Body of pancreas (tissue), 4 donors: ENCODE data around the gene OR10P1.

ENCODE experiments used
- POLR2A ChIP-seq, 3 donors: fragments of 450-650 bp; IDR thresholded peaks; one replicate each; pipeline ENCODE4 v1.6.1; 2016; ENCODE audit warnings: antibody characterized with exemption in 3 of 3, mild to moderate bottlenecking in 2 of 3
- TF ChIP-seq, protein P1 (sequence below), 7 experiments: fragments of 450-650 bp in 4 of 7; fragments of 200-600 bp in 3 of 7; sonication (generic) in 3 of 7; IDR thresholded peaks; one replicate each; pipeline ENCODE4 v1.5.1; 2016 to 2019; ENCODE audit warnings: antibody characterized with exemption in 7 of 7

DNA sequence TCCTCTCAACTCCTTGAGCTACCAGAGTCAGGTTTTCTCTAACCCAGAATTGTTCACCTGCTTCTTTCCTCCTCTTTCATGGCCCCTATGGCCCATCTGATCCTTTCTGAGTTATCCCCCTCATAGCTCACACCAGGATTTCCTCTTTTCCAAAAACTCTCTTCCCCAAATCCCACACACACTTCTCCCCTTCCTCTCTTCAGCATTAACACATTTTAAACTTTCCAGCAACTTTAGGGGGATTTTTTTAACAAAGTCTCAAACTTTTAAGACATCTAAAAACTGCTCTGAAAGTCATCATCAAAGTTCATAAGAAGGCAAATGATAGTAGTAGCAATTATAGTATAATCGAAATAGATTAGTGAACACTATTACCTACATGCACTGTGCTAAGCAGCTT is 7.9 kb downstream of the OR10P1 start:
- TF ChIP-seq, protein P1, sequence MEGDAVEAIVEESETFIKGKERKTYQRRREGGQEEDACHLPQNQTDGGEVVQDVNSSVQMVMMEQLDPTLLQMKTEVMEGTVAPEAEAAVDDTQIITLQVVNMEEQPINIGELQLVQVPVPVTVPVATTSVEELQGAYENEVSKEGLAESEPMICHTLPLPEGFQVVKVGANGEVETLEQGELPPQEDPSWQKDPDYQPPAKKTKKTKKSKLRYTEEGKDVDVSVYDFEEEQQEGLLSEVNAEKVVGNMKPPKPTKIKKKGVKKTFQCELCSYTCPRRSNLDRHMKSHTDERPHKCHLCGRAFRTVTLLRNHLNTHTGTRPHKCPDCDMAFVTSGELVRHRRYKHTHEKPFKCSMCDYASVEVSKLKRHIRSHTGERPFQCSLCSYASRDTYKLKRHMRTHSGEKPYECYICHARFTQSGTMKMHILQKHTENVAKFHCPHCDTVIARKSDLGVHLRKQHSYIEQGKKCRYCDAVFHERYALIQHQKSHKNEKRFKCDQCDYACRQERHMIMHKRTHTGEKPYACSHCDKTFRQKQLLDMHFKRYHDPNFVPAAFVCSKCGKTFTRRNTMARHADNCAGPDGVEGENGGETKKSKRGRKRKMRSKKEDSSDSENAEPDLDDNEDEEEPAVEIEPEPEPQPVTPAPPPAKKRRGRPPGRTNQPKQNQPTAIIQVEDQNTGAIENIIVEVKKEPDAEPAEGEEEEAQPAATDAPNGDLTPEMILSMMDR (IDR thresholded peaks at IDR 0.05): no peak
- TF ChIP-seq POLR2A (IDR thresholded peaks at IDR 0.05): no peak
